Retina (tissue), 1 donor: Measurements from ENCODE around the gene EBF4.
"Not testable (repeated sequence)": the region's sequence is repeated elsewhere in the genome, so short reads cannot be mapped to it uniquely, and the experiment has no call there.

Experiments
- DNase-seq: peaks from one replicate; pipeline ENCODE4 v3.0.0-alpha.2; 2016

EBF4 gene

GRCh38 chr20:2760297-2760951, 67.8 kb downstream of the EBF4 start:
- DNase-seq, result no peak

GRCh38 chr20:2760952-2761305, 68.3 kb downstream of the EBF4 start:
- no peak for DNase-seq

GRCh38 chr20:2761885-2762284, 69.3 kb downstream of the EBF4 start:
- no peak for DNase-seq

- DNase-seq, result no peak
Observed at GRCh38 chr20:2762578-2763131, 70.1 kb downstream of the EBF4 start.

GRCh38 chr20:2763186-2763585, 70.6 kb downstream of the EBF4 start:
- DNase-seq, result no peak

- DNase-seq, result no peak
Observed at GRCh38 chr20:2767768-2768631, 75.4 kb downstream of the EBF4 start.

- DNase-seq, result no peak
Observed at GRCh38 chr20:2768632-2769015, 76.0 kb downstream of the EBF4 start.

- not testable (repeated sequence) for DNase-seq
Observed at GRCh38 chr20:2770091-2770490, 77.5 kb downstream of the EBF4 start.

- no peak for DNase-seq
Observed at GRCh38 chr20:2771631-2772080, 79.1 kb downstream of the EBF4 start.

- no peak for DNase-seq
Observed at GRCh38 chr20:2773812-2774211, 81.2 kb downstream of the EBF4 start.

- no peak for DNase-seq
Observed at GRCh38 chr20:2775139-2775538, 82.6 kb downstream of the EBF4 start.

GRCh38 chr20:2778602-2779321, 86.2 kb downstream of the EBF4 start:
- no peak for DNase-seq

GRCh38 chr20:2780948-2781347, 88.4 kb downstream of the EBF4 start:
- DNase-seq, result no peak

GRCh38 chr20:2783908-2784566, 91.5 kb downstream of the EBF4 start:
- DNase-seq, result no peak

GRCh38 chr20:2793471-2793870, 100.9 kb downstream of the EBF4 start:
- no peak for DNase-seq

- DNase-seq, result peak; percentile 36
Observed at GRCh38 chr20:2794202-2794748, 101.7 kb downstream of the EBF4 start.

GRCh38 chr20:2794866-2795447, 102.4 kb downstream of the EBF4 start:
- DNase-seq, result no peak

- DNase-seq, result no peak
Observed at GRCh38 chr20:2795451-2795850, 102.9 kb downstream of the EBF4 start.

GRCh38 chr20:2796011-2796660, 103.6 kb downstream of the EBF4 start:
- DNase-seq, result no peak

GRCh38 chr20:2797136-2797983, 104.8 kb downstream of the EBF4 start:
- DNase-seq, result no peak
